ENCODE measurements around the gene CDH16.
"Not testable (repeated sequence)": the region's sequence is repeated elsewhere in the genome, so short reads cannot be mapped to it uniquely, and the experiment has no call there.

Gene CDH16

DNA sequence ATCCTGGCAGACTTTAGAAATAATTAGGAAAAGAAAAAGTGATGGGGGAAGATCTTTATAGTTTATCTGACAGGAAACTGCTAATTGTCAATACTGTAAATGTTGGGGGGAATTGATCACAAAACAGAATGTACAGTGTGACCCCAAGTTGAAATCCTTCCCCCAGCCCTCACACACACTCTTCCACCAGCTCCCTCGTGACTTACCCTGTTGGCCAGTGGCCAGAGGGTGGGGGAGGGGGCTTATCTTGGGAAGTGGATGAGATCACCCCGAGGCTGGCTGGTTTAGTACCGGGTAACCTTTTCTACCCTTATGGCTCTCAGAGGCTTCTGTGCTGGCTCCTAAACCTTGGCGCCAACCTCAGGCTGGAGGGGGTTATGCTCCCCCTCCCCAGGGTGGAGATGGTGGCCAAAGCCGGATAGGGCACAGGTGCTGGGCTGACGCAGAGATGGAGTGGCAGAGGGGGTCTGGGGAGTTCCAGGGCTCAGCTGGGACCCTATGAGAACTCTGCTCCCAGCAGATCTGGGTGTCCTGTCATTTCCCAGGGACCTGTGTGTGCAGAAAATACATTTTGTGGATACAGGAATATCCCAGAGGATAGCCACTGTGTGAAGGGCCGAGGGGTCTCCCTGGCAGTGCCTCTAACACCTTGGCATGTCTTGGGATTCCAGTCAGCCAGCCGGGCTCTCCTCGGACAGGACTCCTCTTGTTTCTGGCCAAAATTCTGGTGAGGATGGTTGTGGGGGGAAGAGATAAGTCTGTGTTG, 18.6 kb downstream of the CDH16 start:
- Histone ChIP-seq H3K4me3 (ENCODE audit: low read depth, low read length) (peak overlapping the region; percentile 42), H3K27me3 (ENCODE audit: insufficient read depth, low read depth, severe bottlenecking) (no peaks in the 10 kb centered on the region), H3K27ac (peak overlapping the region; percentile 99), H3K9me3 (ENCODE audit: severe bottlenecking) (no peaks in the 10 kb centered on the region), H3K36me3 (no peaks in the 10 kb centered on the region)
- TF ChIP-seq, protein P1, sequence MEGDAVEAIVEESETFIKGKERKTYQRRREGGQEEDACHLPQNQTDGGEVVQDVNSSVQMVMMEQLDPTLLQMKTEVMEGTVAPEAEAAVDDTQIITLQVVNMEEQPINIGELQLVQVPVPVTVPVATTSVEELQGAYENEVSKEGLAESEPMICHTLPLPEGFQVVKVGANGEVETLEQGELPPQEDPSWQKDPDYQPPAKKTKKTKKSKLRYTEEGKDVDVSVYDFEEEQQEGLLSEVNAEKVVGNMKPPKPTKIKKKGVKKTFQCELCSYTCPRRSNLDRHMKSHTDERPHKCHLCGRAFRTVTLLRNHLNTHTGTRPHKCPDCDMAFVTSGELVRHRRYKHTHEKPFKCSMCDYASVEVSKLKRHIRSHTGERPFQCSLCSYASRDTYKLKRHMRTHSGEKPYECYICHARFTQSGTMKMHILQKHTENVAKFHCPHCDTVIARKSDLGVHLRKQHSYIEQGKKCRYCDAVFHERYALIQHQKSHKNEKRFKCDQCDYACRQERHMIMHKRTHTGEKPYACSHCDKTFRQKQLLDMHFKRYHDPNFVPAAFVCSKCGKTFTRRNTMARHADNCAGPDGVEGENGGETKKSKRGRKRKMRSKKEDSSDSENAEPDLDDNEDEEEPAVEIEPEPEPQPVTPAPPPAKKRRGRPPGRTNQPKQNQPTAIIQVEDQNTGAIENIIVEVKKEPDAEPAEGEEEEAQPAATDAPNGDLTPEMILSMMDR (IDR thresholded peaks at IDR 0.05; ENCODE audit: low read depth, low read length) = no peak
- peak; percentile 97 for DNase-seq

DNA sequence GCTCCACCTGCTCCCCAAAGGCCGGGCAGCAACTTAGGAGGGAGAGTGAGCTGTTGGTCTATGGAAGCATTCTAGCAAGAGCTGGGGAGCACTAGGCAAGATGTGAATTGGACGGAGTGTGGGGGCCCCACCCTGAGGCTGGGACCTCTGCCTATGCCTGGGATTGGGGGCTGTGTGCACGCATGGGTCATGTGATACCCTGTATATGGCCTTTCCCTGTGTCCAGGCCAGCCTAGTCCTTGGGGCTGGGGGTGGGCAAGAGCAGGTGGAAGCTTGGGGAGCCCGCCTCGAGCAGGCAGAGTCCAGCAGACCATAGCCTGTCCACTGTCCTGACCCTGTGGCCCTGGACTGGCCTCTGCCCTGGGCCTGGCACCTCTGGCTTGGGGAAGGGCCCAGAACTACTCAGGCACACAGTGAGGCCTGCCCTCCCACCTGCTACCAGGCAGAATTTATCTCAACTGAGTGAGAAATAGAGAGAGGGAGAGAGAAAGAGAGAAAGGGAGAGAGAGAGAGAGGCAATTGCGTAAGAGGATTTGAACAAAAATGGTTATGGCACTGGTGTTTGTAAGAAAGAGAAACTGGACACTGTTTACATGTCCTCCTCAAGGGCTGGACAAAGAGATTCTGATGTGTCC, 19.3 kb downstream of the CDH16 start:
- Histone ChIP-seq H3K27me3 (ENCODE audit: insufficient read depth, low read depth, severe bottlenecking) (no peaks in the 10 kb centered on the region), H3K36me3 (no peaks in the 10 kb centered on the region), H3K9me3 (ENCODE audit: severe bottlenecking) (no peaks in the 10 kb centered on the region), H3K27ac (peak overlapping the region; percentile 99), H3K4me3 (ENCODE audit: low read depth, low read length) (no peak overlapping the region)
- TF ChIP-seq, protein P1 (IDR thresholded peaks at IDR 0.05; ENCODE audit: low read depth, low read length) = no peak
- DNase-seq = no peak

DNA sequence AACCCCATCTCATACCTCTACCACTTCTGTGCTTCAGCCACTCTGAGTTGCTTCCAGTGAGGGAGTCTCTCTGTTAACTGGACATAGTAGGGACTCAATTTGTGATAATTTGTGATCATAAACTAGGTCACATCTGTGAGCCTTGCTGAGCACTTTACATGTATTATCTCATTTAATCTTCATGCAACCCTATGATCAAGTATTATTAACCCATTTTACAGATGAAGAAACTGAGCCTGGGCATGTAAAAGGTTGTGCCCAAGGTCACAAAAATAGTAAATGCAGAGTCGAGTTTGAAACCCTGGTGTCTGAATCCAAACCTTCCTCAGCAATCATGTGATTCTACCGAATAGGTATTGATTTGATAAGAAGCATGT, 19.8 kb downstream of the CDH16 start:
- no peaks in the 10 kb centered on the region for H3K9me3 ChIP-seq (ENCODE audit: severe bottlenecking)
- TF ChIP-seq, protein P1 (IDR thresholded peaks at IDR 0.05; ENCODE audit: low read depth, low read length) = no peak
- no peaks in the 10 kb centered on the region for H3K36me3 ChIP-seq
- no peaks in the 10 kb centered on the region for H3K27me3 ChIP-seq (ENCODE audit: insufficient read depth, low read depth, severe bottlenecking)
- peak overlapping the region; percentile 99 for H3K27ac ChIP-seq
- DNase-seq = no peak
- no peak overlapping the region for H3K4me3 ChIP-seq (ENCODE audit: low read depth, low read length)

DNA sequence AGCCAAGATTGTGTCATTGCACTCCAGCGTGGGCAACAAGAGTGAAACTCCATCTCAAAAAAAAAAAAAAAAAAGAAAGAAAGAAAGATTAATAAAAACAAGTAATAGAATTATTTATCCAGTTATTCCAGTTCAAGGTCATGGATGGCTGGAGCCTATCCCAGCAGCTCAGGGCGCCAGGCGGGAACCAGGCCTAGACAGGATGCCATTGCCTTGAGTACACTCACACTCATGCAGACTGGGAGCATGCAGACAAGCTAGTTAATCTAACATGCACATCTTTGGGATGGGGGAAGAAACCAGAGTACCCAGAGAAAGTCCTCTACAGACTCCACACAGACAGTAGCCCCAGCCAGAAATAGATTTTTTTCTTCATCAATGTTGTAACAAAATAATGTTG, 20.5 kb downstream of the CDH16 start:
- H3K4me3 ChIP-seq (ENCODE audit: low read depth, low read length) = no peak overlapping the region
- H3K27me3 ChIP-seq (ENCODE audit: insufficient read depth, low read depth, severe bottlenecking) = no peaks in the 10 kb centered on the region
- no peaks in the 10 kb centered on the region for H3K36me3 ChIP-seq
- peak overlapping the region; percentile 99 for H3K27ac ChIP-seq
- DNase-seq = no peak
- TF ChIP-seq, protein P1 (IDR thresholded peaks at IDR 0.05; ENCODE audit: low read depth, low read length) = no peak
- H3K9me3 ChIP-seq (ENCODE audit: severe bottlenecking) = no peaks in the 10 kb centered on the region

DNA sequence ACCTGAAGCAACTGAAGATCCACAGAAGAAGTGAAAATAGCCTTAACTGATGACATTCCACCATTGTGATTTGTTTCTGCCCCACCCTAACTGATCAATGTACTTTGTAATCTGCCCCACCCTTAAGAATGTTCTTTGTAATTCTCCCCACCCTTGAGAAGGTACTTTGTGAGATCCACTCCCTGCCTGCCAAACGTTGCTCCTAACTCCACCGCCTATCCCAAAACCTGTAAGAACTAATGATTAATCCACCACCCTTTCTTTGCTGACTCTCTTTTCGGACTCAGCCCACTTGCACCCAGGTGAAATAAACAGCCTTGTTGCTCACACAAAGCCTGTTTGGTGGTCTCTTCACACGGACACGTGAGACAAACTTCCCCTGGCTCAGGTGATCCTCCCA, 22.0 kb downstream of the CDH16 start:
- peak overlapping the region; percentile 71 for H3K27ac ChIP-seq
- not testable (repeated sequence) for H3K27me3 ChIP-seq (ENCODE audit: insufficient read depth, low read depth, severe bottlenecking); H3K9me3 ChIP-seq (ENCODE audit: severe bottlenecking); H3K4me3 ChIP-seq (ENCODE audit: low read depth, low read length); DNase-seq; H3K36me3 ChIP-seq

DNA sequence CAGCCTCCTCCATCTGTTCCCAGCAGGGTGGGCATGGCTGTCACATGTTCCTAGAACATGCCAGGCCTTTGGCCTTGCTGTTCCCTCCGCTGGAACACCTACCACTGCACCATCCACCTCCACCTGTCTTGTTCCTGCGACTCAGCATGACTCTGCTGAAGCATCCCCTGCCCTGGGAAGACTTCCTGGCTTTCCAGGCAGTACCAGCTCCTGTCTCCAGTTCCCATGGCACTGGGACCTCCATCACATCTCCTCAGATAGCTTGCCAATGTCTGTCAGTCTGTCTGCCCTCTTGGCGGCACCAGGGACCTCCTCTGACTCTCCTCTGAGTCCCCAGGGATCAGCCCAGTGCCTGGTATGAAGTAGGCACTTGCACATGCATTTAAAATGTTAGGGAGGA, 22.7 kb downstream of the CDH16 start:
- no peaks in the 10 kb centered on the region for H3K9me3 ChIP-seq (ENCODE audit: severe bottlenecking)
- no peaks in the 10 kb centered on the region for H3K27me3 ChIP-seq (ENCODE audit: insufficient read depth, low read depth, severe bottlenecking)
- TF ChIP-seq, protein P1 (IDR thresholded peaks at IDR 0.05; ENCODE audit: low read depth, low read length) = no peak
- DNase-seq = no peak
- H3K4me3 ChIP-seq (ENCODE audit: low read depth, low read length) = no peak overlapping the region
- no peaks in the 10 kb centered on the region for H3K36me3 ChIP-seq
- H3K27ac ChIP-seq = peak overlapping the region; percentile 71

Data from WERI-Rb-1 (cell line).